NCI-H510A treated with DMSO at 0.1 percent for 48 hours (cell line): ENCODE data around the gene NUDT16L1.

Experiments used
- DNase-seq: peaks from one replicate; lab custom pipeline; 2025; lab: John Stamatoyannopoulos, UW

The NUDT16L1 gene

DNA sequence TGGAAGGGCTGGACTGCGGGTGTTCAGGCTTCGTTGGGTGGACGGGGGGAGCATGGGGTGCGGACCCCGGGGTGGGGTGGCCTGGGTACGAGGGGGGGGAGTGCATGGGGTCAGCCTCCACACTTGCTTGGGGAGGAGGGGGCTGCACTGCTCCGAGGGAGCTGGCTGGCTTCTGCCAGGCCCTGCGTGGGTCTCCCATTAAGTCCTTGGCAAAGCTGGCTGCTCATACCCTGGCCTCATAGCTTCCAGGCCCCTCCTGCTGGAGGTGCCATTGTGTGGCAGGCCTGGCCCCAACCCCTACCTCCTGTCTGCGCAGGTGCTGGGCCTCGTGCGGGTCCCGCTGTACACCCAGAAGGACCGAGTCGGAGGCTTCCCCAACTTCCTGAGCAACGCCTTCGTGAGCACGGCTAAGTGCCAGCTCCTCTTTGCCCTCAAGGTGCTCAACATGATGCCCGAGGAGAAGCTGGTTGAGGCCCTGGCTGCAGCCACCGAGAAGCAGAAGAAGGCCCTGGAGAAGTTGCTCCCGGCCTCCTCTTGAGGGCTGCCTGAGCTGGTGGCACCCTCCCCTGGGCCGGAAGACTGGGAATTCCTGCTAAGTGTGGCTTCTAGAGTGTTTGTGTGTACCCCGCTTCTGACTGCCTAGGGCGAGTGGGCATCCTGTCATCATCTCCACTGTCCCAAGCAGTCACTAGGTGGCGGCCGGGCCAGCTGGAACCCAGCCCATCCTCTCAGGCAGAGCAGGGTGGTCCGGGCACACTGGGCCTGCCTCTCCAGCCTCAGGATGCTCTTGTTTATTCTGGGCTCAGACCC is 1.5 kb downstream of the NUDT16L1 start:
- no peak for DNase-seq

GRCh38 chr16:4695473-4696171 is 2.3 kb downstream of the NUDT16L1 start:
- no peak for DNase-seq

DNA sequence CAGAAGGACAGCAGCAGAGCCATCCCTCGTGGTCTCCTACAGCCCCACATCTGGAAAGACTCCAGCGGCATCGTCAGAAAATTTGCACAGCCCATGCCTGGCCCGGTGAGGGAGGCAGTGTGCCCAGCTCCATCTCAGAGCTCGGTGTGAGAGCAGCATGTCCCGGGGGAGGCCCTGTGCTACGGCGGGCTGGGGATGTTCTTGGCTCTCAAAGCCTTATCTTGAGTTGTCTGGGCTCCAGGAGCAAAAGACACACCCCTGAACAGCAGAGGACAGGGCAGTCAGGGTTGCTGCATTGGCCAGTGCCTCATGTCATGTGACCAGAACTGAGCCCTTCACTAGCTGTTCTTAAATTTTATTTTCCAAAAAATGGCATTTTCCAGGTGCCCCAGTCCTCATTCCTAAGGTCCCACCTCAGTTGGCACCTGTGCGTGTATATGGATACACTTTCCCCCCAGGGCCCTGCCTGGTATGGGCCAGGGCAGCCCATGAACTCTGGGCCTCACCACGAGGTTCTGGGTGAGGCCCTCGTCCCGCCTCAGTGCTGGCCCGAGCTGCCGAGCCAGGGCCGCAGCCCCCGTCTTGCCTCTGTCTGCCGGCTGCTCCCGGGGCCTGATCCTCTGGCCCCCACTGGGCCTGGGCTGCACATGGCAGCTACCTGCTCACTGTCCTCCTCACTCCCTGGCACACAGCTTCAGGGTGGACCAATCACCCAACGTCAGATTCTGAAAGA is 3.0 kb downstream of the NUDT16L1 start:
- DNase-seq: no peak

- DNase-seq: no peak
These were observed 3.8 kb downstream of the NUDT16L1 start for GRCh38 chr16:4696905-4697847.

GRCh38 chr16:4697848-4698291 is 4.5 kb downstream of the NUDT16L1 start:
- DNase-seq: no peak

- no peak for DNase-seq
These were observed 5.1 kb downstream of the NUDT16L1 start for GRCh38 chr16:4698321-4699045.

GRCh38 chr16:4699046-4699556 is 5.7 kb downstream of the NUDT16L1 start:
- no peak for DNase-seq

GRCh38 chr16:4700380-4700996 is 7.1 kb downstream of the NUDT16L1 start:
- no peak for DNase-seq

DNA sequence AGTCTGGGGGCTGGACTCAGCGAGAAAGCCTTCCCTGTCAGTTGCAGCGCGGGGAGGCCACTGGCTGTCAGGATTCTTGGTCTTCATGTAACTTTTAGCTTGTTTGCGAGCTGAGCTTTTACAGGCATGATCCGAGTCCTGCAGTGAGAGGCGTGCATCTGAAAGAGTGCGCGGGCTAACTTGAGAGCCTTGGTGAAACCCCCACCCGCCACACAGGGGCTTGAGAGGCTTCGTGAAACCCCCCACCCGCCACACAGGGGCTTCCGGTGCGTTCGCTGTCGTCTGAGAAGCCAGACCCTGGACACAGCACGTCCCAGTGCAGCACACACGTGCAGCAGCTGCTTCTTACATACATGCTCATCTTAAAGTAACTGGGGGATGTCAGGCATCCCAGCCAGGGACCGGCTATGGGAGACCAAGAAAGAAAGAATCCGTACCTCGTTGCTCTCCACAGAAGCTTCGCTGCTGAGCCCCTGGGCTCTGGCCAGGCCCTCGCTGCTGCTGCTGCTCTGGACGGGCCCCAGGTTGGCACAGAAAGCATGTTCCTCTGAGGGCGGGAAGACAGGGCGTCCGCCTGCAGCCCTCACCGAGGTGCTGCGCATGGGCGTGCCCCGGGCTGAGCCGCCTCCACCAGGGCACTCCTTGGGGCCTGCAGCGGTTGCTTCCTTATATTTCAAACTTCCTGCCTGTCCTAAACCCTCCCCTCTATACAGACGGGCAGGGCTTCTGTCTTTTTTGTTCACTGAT is 7.8 kb downstream of the NUDT16L1 start:
- no peak for DNase-seq

GRCh38 chr16:4701791-4702465 is 8.6 kb downstream of the NUDT16L1 start:
- DNase-seq: no peak

- no peak for DNase-seq
These were observed 9.1 kb downstream of the NUDT16L1 start for GRCh38 chr16:4702466-4702808.

DNA sequence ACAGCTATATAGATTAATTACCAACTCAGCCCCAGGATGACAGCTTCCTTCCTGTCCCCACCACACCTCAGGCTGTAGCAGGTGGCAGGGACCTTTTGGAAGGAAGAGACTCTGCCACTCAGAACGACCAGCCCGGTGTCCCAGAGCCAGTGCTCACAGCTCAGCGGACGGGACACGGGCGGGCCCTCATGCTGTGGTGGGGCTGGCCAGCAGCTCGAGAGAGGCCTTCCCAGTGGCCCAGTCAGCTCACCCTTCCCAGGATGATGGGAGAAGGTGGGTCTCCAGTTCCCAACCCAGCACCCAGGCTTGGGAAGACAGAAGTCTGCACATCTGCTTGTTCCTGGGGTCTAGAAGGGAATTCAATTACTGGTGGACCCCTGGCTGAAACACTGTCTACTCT is 10.5 kb downstream of the NUDT16L1 start:
- DNase-seq: no peak

DNA sequence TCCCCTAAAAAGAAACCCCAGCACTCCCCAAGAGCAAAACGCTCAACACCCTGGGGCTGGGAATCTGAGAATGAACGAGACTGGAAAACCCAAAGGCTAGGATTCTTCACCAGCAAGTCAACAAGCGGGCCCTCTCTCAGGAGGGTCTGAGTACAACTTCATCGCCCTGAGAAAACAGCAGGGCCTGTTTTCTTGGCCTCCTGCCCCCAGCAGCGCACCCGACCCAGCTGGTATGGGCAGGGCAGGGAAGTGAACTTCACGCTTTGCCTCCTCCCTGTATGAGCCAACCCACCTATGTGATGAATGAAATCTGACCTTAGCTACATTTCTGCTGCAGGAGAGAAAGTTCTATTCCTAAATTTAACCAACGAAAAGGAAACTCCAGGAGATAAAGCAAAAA is 11.1 kb downstream of the NUDT16L1 start:
- no peak for DNase-seq

- DNase-seq: no peak
These were observed 11.6 kb downstream of the NUDT16L1 start for GRCh38 chr16:4704913-4705312.

GRCh38 chr16:4706871-4707270 is 13.5 kb downstream of the NUDT16L1 start:
- no peak for DNase-seq

DNA sequence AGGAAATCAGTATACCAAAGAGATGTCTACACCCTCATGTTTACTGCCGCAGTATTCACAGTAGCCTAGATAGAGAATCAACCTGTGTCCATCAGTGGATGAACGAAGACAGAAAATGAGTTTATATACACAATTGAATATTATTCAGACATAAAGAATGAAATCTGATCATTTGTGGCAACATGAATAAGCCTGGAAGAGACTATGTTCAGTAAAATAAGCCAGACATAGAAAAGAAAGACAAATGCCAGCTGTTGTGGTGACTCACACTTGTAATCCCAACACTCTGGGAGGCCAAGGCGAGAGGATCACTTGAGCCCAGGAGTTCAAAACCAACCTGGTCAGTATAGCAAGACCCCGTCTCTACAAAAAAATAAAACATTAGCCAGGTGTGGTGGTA is 16.1 kb downstream of the NUDT16L1 start:
- no peak for DNase-seq

DNA sequence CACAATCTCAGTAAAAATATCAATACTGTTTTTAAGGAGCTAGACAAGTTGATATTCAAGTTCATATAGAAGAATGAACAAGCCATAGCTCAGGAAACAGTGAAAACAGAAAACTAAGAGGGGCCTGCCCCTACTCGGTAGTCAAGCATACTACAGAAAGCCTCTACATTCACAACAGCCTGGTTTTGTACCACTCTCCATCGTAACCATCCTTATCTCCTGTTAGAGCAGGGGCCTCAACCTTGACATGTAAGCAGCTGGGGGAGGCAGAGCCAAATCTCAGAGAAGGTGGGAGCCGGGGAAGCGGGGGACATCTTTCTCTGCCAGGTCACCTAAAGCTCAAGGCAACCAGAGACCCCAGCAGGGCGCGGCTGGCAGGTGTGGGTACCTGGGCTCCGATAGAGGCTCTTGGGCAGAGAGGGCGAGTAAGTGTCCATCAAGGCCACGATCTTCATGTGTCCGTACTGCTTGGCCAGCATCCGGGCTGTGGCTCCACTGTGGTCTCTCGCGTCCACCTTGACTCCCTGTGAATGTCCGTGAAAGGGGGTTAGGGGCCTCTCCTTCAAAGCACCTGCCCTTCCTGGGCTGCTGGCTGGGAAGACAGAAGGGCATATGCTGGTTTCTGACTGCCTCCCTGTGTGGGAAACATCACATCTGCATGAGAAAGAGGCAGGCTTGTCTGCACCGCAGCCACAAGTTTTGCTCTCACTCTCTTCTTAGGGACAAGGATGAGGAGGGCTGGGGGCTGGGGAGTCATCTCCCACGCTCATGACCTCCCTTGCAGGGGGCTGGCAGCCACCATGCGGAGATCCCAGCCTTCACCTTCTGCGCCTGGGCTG is 20.5 kb downstream of the NUDT16L1 start:
- DNase-seq: no peak

DNA sequence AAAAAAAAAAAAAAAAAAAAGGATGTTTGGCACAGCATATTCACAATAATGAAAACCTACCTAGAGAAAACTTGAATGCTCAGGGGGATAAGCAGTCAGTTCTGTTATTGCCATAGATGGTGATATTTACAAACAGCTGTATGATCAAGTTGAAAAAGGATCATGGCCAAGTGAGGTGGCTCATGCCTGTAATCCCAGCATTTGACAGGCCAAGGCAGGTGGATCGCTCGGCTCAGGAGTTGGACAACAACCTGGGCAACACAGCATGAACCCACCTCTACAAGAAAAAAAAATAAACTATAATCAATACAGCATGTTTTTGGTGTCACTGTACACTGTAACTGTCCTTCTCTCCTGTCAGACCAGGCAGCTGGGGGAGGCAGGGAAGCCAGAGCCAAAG is 21.6 kb downstream of the NUDT16L1 start:
- no peak for DNase-seq
